ENCODE results near the gene TRABD. TPM values are rescaled to one million over a fixed set of nuclear protein-coding genes. Genes with fewer than 3 reads are reported as not detected.

TRABD gene
- polyA plus RNA-seq, 2 donors, result 47.4 to 54.5 TPM

DNA sequence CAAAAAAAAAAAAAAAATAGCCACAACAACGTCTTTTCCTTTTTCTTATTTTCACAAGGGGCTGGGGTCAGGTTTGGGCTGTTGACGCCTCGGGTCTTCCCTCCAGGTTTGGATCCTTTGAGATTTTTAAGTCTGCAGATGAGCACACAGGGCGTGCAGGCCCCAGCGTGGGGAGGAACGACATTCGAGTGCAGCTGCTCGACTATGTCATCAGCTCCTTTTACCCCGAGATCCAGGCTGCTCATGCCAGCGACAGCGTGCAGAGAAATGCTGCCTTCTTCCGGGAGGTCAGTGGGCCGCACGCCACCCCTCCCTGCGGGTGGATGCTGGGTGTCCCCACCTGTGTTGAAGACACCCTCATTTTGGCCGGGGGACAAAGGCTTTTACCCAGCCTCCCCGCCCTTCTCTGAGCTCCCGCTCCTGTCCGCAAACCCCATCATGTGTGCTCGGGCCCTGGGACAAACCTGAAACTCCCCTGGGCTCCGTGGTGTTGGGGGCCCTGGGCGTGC, 22.8 kb downstream of the TRABD start:
- Histone ChIP-seq H3K4me1 (ENCODE audit: control insufficient read depth in 2 of 2, insufficient read depth in 2 of 2, low read length in 1 of 2) (peaks cover 0 to 2% of the 10 kb centered on the region in 2 donors), H3K9me3 (ENCODE audit: control insufficient read depth in 2 of 2, insufficient read depth in 1 of 2, low read depth in 1 of 2, low read length in 1 of 2) (no peaks in the 10 kb centered on the region), H3K27me3 (ENCODE audit: control insufficient read depth in 1 of 2, insufficient read depth in 2 of 2, low read length in 2 of 2) (no peaks in the 10 kb centered on the region), H3K27ac (ENCODE audit: low read depth in 2 of 2, low read length in 1 of 2) (no peak overlapping the region), H3K36me3 (ENCODE audit: control insufficient read depth in 2 of 2, insufficient read depth in 2 of 2, low read length in 1 of 2) (peaks cover 0 to 45% of the 10 kb centered on the region in 2 donors), H3K4me3 (ENCODE audit: low read depth in 1 of 2, low read length in 2 of 2) (no peak overlapping the region)
- WGBS, 2 donors, result 83 to 84% methylated on average over 22 of the region's 22 CpGs

DNA sequence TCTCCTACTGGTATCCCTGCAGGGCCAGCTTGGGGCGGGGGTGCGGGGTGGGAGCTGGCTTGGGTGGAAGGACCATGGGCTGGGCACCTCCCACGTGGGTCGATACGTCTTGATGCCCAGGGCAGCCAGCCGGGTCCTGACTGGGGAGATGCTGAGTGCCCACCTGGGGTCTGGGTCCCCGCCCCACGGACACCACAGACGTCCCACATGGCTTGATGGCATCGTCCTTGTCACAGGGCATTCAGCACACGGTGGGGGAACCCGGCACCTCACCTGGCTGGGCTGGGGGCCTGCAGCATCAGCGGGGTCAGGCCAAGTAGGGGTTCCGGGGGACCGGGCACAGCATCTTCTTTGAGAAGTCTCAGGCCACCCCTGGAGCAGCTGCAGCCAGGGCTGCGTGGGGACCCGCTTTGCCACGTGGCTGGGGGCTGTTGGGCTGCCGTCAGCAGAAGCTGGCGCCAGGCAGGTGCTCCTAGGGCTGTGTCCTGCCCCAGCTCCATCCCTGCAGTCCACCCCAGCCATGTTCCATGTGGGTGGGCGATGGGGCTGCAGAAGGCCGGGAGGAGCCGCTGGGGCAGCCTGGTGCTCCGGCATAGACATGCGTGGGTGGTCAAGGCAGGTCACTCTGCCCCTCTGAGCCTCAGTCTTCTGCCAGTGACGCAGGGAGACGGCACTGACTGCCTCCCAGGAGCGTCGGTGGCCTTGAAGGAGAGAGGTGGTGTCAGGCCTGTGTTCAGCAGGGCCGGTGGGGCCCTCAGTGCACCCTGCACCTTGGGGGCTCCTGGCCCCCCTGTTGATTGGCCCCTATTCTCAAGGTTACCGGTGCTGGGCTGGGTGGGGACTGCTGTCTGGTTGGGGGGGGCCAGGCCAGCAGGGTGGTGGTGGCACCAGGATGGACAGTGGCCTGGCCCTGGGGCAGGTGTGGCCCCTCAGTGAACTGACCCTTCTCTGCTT, 23.5 kb downstream of the TRABD start:
- peaks cover 0 to 44% of the 10 kb centered on the region in 2 donors for H3K36me3 ChIP-seq (ENCODE audit: control insufficient read depth in 2 of 2, insufficient read depth in 2 of 2, low read length in 1 of 2)

DNA sequence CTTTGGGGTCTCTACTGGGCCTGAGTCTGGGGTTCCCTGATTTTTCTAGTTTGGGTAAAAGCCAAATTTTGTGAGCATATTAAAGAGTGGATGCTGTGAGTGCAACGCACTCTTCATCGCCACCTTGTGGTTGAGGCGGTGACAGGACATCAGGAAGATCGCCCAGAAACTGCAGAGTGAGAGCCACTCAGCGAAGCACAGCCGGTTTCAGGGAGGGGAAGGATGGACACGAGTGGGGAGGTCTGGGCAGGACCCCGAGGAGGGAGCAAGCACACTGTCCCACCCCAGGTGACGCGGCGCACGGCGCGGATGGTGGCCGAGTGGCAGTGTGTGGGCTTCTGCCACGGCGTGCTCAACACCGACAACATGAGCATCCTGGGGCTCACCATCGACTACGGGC, 24.2 kb downstream of the TRABD start:
- WGBS, 2 donors, result 58 to 61% methylated on average over 20 of the region's 20 CpGs
- no peaks in the 10 kb centered on the region for H3K9me3 ChIP-seq (ENCODE audit: control insufficient read depth in 2 of 2, insufficient read depth in 1 of 2, low read depth in 1 of 2, low read length in 1 of 2)
- H3K27ac ChIP-seq (ENCODE audit: low read depth in 2 of 2, low read length in 1 of 2), result no peak overlapping the region
- no peak overlapping the region for H3K4me3 ChIP-seq (ENCODE audit: low read depth in 1 of 2, low read length in 2 of 2)
- H3K36me3 ChIP-seq (ENCODE audit: control insufficient read depth in 2 of 2, insufficient read depth in 2 of 2, low read length in 1 of 2), result peaks cover 0 to 46% of the 10 kb centered on the region in 2 donors
- no peaks in the 10 kb centered on the region for H3K27me3 ChIP-seq (ENCODE audit: control insufficient read depth in 1 of 2, insufficient read depth in 2 of 2, low read length in 2 of 2)
- peaks cover 0 to 2% of the 10 kb centered on the region in 2 donors for H3K4me1 ChIP-seq (ENCODE audit: control insufficient read depth in 2 of 2, insufficient read depth in 2 of 2, low read length in 1 of 2)

More for the DNA sequence above, 23.5 kb downstream of the TRABD start:
- no peak overlapping the region for H3K4me3 ChIP-seq (ENCODE audit: low read depth in 1 of 2, low read length in 2 of 2)
- H3K27ac ChIP-seq (ENCODE audit: low read depth in 2 of 2, low read length in 1 of 2), result no peak overlapping the region
- no peaks in the 10 kb centered on the region for H3K9me3 ChIP-seq (ENCODE audit: control insufficient read depth in 2 of 2, insufficient read depth in 1 of 2, low read depth in 1 of 2, low read length in 1 of 2)
- H3K27me3 ChIP-seq (ENCODE audit: control insufficient read depth in 1 of 2, insufficient read depth in 2 of 2, low read length in 2 of 2), result no peaks in the 10 kb centered on the region
- 76 to 77% methylated on average over 30 to 31 of the region's 31 CpGs for WGBS, 2 donors
- H3K4me1 ChIP-seq (ENCODE audit: control insufficient read depth in 2 of 2, insufficient read depth in 2 of 2, low read length in 1 of 2), result peaks cover 0 to 2% of the 10 kb centered on the region in 2 donors

DNA sequence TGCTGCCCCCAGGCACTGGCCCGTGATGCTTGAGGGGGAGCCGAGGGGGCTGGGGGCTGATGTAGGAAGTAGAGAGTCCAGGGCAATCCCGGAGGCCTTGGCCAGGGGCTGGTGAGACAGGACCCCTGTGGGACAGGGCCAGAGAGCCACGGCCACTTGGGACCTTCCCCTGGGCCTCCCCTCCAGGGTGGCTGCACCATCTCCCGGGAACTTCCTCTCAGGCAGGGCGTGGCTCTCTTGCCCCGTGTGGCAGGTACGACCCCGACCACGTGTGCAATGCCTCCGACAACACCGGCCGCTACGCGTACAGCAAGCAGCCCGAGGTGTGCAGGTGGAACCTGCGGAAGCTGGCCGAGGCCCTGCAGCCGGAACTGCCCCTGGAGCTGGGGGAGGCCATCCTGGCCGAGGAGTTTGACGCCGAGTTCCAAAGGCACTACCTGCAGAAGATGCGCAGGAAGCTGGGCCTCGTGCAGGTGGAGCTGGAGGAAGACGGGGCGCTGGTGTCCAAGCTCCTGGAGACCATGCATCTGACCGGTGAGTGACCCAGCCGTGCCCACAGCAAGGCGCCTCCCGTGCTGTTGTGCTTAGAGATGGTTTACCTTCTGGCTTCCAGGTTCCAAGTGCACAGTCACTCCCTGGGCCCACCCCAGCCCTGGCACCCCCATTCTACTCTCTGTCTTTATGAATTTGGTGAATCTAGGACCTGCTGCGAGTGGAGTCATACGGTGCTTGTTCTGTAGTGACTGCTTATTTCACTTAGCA, 24.8 kb downstream of the TRABD start:
- H3K9me3 ChIP-seq (ENCODE audit: control insufficient read depth in 2 of 2, insufficient read depth in 1 of 2, low read depth in 1 of 2, low read length in 1 of 2), result no peaks in the 10 kb centered on the region
- peaks cover 0 to 52% of the 10 kb centered on the region in 2 donors for H3K36me3 ChIP-seq (ENCODE audit: control insufficient read depth in 2 of 2, insufficient read depth in 2 of 2, low read length in 1 of 2)
- 85% methylated on average over 31 to 32 of the region's 32 CpGs for WGBS, 2 donors
- no peaks in the 10 kb centered on the region for H3K27me3 ChIP-seq (ENCODE audit: control insufficient read depth in 1 of 2, insufficient read depth in 2 of 2, low read length in 2 of 2)
- H3K27ac ChIP-seq (ENCODE audit: low read depth in 2 of 2, low read length in 1 of 2), result no peak overlapping the region
- peaks cover 0 to 5% of the 10 kb centered on the region in 2 donors for H3K4me1 ChIP-seq (ENCODE audit: control insufficient read depth in 2 of 2, insufficient read depth in 2 of 2, low read length in 1 of 2)
- no peak overlapping the region for H3K4me3 ChIP-seq (ENCODE audit: low read depth in 1 of 2, low read length in 2 of 2)

DNA sequence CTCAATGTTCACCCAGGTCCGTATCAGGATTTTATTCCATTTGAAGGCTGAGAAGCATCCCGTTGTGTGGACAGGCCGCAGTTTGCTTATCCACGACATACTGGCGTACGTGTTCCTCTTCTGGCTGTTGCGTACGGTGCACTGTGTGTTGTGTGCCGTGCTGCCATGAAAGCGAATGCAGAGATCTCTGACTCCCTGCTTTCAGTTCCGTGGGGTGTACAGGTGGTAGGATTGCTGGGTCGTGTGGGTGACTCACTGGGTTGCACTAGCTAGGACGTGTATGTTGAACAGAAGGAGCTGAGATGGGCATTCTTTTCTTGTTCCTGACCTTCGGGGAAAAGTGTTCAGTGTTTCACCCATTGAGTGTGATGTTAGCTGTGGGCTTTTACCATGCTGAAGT, 25.4 kb downstream of the TRABD start:
- WGBS, 2 donors, result 77 to 85% methylated on average over 14 of the region's 14 CpGs
- Histone ChIP-seq H3K27ac (ENCODE audit: low read depth in 2 of 2, low read length in 1 of 2) (no peak overlapping the region), H3K4me1 (ENCODE audit: control insufficient read depth in 2 of 2, insufficient read depth in 2 of 2, low read length in 1 of 2) (peaks cover 0 to 3% of the 10 kb centered on the region in 2 donors), H3K27me3 (ENCODE audit: control insufficient read depth in 1 of 2, insufficient read depth in 2 of 2, low read length in 2 of 2) (no peaks in the 10 kb centered on the region), H3K36me3 (ENCODE audit: control insufficient read depth in 2 of 2, insufficient read depth in 2 of 2, low read length in 1 of 2) (peaks cover 0 to 54% of the 10 kb centered on the region in 2 donors), H3K9me3 (ENCODE audit: control insufficient read depth in 2 of 2, insufficient read depth in 1 of 2, low read depth in 1 of 2, low read length in 1 of 2) (no peaks in the 10 kb centered on the region), H3K4me3 (ENCODE audit: low read depth in 1 of 2, low read length in 2 of 2) (no peak overlapping the region)

DNA sequence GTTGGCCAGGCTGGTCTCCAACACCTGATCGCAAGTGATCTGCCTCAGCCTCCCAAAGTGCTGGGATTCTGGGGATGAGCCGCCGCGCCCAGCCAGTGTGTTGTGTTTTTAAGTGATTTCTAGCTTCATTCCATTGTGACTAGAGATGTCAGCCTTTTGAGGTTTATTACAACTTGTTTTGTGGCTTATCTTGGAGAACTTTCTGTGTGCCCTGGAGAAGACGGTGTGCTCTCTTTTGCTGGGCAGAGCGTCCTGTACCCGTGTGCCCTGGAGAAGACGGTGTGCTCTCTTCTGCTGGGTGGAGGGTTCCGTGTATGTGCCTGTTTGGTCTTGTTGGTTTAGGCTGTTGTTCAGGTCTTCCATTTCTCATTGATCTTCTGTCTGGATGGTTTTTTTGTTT, 27.6 kb downstream of the TRABD start:
- peaks cover 0 to 4% of the 10 kb centered on the region in 2 donors for H3K4me1 ChIP-seq (ENCODE audit: control insufficient read depth in 2 of 2, insufficient read depth in 2 of 2, low read length in 1 of 2)
- H3K4me3 ChIP-seq (ENCODE audit: low read depth in 1 of 2, low read length in 2 of 2), result no peak overlapping the region
- H3K9me3 ChIP-seq (ENCODE audit: control insufficient read depth in 2 of 2, insufficient read depth in 1 of 2, low read depth in 1 of 2, low read length in 1 of 2), result no peaks in the 10 kb centered on the region
- peaks cover 9 to 63% of the 10 kb centered on the region in 2 donors for H3K36me3 ChIP-seq (ENCODE audit: control insufficient read depth in 2 of 2, insufficient read depth in 2 of 2, low read length in 1 of 2)
- 90 to 91% methylated on average over 9 of the region's 9 CpGs for WGBS, 2 donors
- H3K27ac ChIP-seq (ENCODE audit: low read depth in 2 of 2, low read length in 1 of 2), result no peak overlapping the region
- no peaks in the 10 kb centered on the region for H3K27me3 ChIP-seq (ENCODE audit: control insufficient read depth in 1 of 2, insufficient read depth in 2 of 2, low read length in 2 of 2)

DNA sequence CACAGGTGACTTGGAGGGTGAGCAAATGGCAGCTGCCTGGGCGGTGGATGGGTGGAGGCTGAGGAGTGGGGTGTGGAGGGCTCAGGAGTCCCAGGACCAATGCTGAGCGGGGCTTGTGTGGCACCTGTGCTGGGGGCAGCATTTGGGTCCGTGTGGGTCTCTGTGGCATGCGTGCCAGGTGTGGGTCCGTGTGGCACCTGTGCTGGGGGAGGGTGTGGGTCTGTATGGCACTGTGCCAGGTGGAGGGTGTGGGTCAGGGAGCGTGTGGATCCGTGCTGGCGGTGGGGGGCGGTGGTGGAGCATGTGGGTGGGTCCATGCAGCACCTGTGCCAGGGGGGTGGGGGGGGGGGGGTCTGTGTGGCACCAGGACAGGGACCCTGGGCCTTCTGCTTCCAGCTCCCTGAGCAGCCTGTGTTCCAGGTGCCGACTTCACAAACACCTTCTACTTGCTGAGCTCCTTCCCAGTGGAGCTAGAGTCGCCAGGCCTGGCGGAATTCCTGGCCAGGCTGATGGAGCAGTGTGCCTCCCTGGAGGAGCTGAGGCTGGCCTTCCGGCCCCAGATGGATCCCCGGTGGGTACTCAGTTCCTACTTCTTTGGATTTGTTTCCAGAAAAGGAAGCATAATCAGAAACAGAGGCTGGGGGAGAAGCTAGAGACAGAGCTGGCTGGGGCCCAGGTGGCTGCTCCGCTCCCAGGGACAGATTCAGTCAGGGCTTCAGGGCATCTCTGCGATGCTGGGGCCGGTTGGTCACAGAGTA, 29.8 kb downstream of the TRABD start:
- peaks cover 9 to 70% of the 10 kb centered on the region in 2 donors for H3K36me3 ChIP-seq (ENCODE audit: control insufficient read depth in 2 of 2, insufficient read depth in 2 of 2, low read length in 1 of 2)
- WGBS, 2 donors, result 65 to 76% methylated on average over 13 to 17 of the region's 17 CpGs
- no peaks in the 10 kb centered on the region for H3K27me3 ChIP-seq (ENCODE audit: control insufficient read depth in 1 of 2, insufficient read depth in 2 of 2, low read length in 2 of 2)
- no peak overlapping the region for H3K4me3 ChIP-seq (ENCODE audit: low read depth in 1 of 2, low read length in 2 of 2)
- H3K9me3 ChIP-seq (ENCODE audit: control insufficient read depth in 2 of 2, insufficient read depth in 1 of 2, low read depth in 1 of 2, low read length in 1 of 2), result no peaks in the 10 kb centered on the region
- peaks cover 4 to 9% of the 10 kb centered on the region in 2 donors for H3K4me1 ChIP-seq (ENCODE audit: control insufficient read depth in 2 of 2, insufficient read depth in 2 of 2, low read length in 1 of 2)
- no peak overlapping the region for H3K27ac ChIP-seq (ENCODE audit: low read depth in 2 of 2, low read length in 1 of 2)

DNA sequence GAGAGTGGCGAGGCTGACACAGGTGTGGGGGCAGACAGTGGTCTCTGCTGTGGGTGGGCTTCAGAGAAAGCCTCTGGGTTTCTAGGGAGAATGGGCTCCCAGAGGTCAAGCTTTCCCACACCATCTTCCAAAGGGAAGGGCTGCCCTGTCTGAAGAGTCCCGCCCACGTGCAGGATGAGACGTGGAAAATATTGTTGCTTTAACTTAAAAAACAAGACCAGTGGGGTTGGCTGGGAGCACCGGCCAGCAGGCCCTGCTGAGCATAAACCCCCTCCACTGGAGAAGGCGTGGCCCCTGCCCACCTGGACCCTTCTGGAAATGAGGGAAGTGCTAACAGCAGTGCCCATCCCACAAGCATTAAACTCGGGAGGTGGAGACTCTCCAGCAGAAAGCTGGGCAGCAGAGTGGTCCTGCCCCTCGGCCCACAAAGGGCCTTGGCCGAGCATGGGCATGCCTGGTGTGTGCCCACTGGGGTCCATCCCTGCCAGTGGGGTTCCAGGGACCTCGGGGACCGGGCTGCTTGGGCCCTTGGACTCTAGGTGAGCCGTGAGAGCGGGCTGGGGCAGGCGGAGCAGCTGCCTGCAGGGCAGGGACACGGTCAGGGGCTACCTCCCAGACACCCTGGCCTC, 30.5 kb downstream of the TRABD start:
- peaks cover 4 to 9% of the 10 kb centered on the region in 2 donors for H3K4me1 ChIP-seq (ENCODE audit: control insufficient read depth in 2 of 2, insufficient read depth in 2 of 2, low read length in 1 of 2)
- peaks cover 12 to 70% of the 10 kb centered on the region in 2 donors for H3K36me3 ChIP-seq (ENCODE audit: control insufficient read depth in 2 of 2, insufficient read depth in 2 of 2, low read length in 1 of 2)
- no peaks in the 10 kb centered on the region for H3K9me3 ChIP-seq (ENCODE audit: control insufficient read depth in 2 of 2, insufficient read depth in 1 of 2, low read depth in 1 of 2, low read length in 1 of 2)
- no peak overlapping the region for H3K4me3 ChIP-seq (ENCODE audit: low read depth in 1 of 2, low read length in 2 of 2)
- 81 to 86% methylated on average over 15 of the region's 15 CpGs for WGBS, 2 donors
- no peaks in the 10 kb centered on the region for H3K27me3 ChIP-seq (ENCODE audit: control insufficient read depth in 1 of 2, insufficient read depth in 2 of 2, low read length in 2 of 2)
- no peak overlapping the region for H3K27ac ChIP-seq (ENCODE audit: low read depth in 2 of 2, low read length in 1 of 2)

Measured in esophagus (tissue), 2 donors.